Astrocyte of the spinal cord (primary cell): ENCODE measurements around the gene UFM1.
A peak's percentile ranks its signal among the peaks of the same experiment; 100 is the strongest.

Source experiments
- DNase-seq: peaks from one replicate; pipeline ENCODE4 v3.0.0; 2011; ENCODE audit warnings: low read depth, low spot score
- H3K4me3 ChIP-seq: 2 replicates; pipeline ENCODE4 v1.5.1; 2011; ENCODE audit warnings: low read depth, mild to moderate bottlenecking, low read length, moderate library complexity
- CTCF ChIP-seq: IDR thresholded peaks from 2 replicates; pipeline ENCODE4 v1.5.1; 2012; ENCODE audit warnings: low read depth, mild to moderate bottlenecking, low read length, inconsistent platforms
- in situ Hi-C: cut with HindIII; loops from 2 replicates; pipeline ENCODE4 v1.10.0; 2017; ENCODE audit warnings: low sequenced_read_pairs

The UFM1 gene

GRCh38 chr13:38346764-38347163 lies 2.9 kb upstream of the UFM1 start:
- in situ Hi-C loops: no loop called here
- no peak for TF ChIP-seq CTCF
- H3K4me3 ChIP-seq: no peak overlapping the region
- no peak for DNase-seq

- no peak for TF ChIP-seq CTCF
- DNase-seq: peak; percentile 48
- H3K4me3 ChIP-seq: peak overlapping the region; percentile 96
- in situ Hi-C loops: no loop called here
Observed at GRCh38 chr13:38348861-38349389, 726 bp upstream of the UFM1 start.

- TF ChIP-seq CTCF: no peak
- H3K4me3 ChIP-seq: peak overlapping the region; percentile 96
- DNase-seq: no peak
- in situ Hi-C loops: no loop called here
Observed at GRCh38 chr13:38350114-38350617, 515 bp downstream of the UFM1 start.

- no peak for DNase-seq
- H3K4me3 ChIP-seq: no peak overlapping the region
- in situ Hi-C loops: no loop called here
- TF ChIP-seq CTCF: no peak
Observed at GRCh38 chr13:38355595-38356119, 6.0 kb downstream of the UFM1 start.

GRCh38 chr13:38358684-38359083 lies 9.0 kb downstream of the UFM1 start:
- in situ Hi-C loops: no loop called here
- DNase-seq: no peak
- TF ChIP-seq CTCF: no peak
- H3K4me3 ChIP-seq: no peak overlapping the region

GRCh38 chr13:38361542-38362262 lies 12.1 kb downstream of the UFM1 start:
- TF ChIP-seq CTCF: no peak
- H3K4me3 ChIP-seq: no peak overlapping the region
- no peak for DNase-seq
- in situ Hi-C loops: no loop called here
